IPS DF 4.7 (cell line): ENCODE data around the gene MFAP3L.

ENCODE experiments used
- DNase-seq: peaks from one replicate; pipeline ENCODE4 v3.0.0-alpha.2; 2013; ENCODE audit warnings: low spot score; ENCODE audit errors: extremely low read depth

Gene MFAP3L

GRCh38 chr4:170022211-170022610 is 4.0 kb downstream of the MFAP3L start:
- no peak for DNase-seq

GRCh38 chr4:170017252-170017651 is 8.9 kb downstream of the MFAP3L start:
- no peak for DNase-seq

- DNase-seq: no peak
Measured at GRCh38 chr4:170015285-170015684, 10.9 kb downstream of the MFAP3L start.

- no peak for DNase-seq
Measured at GRCh38 chr4:170014359-170015011, 11.7 kb downstream of the MFAP3L start.

GRCh38 chr4:170012629-170012958 is 13.6 kb downstream of the MFAP3L start:
- DNase-seq: no peak

- DNase-seq: no peak
Measured at GRCh38 chr4:170011921-170012628, 14.1 kb downstream of the MFAP3L start.

GRCh38 chr4:170009291-170009690 is 16.9 kb downstream of the MFAP3L start:
- DNase-seq: no peak

GRCh38 chr4:170008801-170009200 is 17.4 kb downstream of the MFAP3L start:
- DNase-seq: no peak

GRCh38 chr4:170008371-170008770 is 17.8 kb downstream of the MFAP3L start:
- no peak for DNase-seq

GRCh38 chr4:170007113-170007512 is 19.1 kb downstream of the MFAP3L start:
- no peak for DNase-seq

GRCh38 chr4:170005472-170005871 is 20.7 kb downstream of the MFAP3L start:
- no peak for DNase-seq

GRCh38 chr4:170004651-170005295 is 21.4 kb downstream of the MFAP3L start:
- no peak for DNase-seq

- no peak for DNase-seq
Measured at GRCh38 chr4:170003071-170004070, 22.8 kb downstream of the MFAP3L start.

GRCh38 chr4:170001745-170002267 is 24.4 kb downstream of the MFAP3L start:
- no peak for DNase-seq

GRCh38 chr4:170001011-170001744 is 25.0 kb downstream of the MFAP3L start:
- no peak for DNase-seq

- DNase-seq: no peak
Measured at GRCh38 chr4:169999923-170000322, 26.3 kb downstream of the MFAP3L start.

- DNase-seq: no peak
Measured at GRCh38 chr4:169998981-169999380, 27.2 kb downstream of the MFAP3L start.

GRCh38 chr4:169996379-169997240 is 29.6 kb downstream of the MFAP3L start:
- DNase-seq: no peak

GRCh38 chr4:169993531-169993930 is 32.7 kb downstream of the MFAP3L start:
- DNase-seq: no peak

- DNase-seq: no peak
Measured at GRCh38 chr4:169988252-169988651, 37.9 kb downstream of the MFAP3L start.
